ENCODE measurements around the gene DAZAP1.

DNA sequence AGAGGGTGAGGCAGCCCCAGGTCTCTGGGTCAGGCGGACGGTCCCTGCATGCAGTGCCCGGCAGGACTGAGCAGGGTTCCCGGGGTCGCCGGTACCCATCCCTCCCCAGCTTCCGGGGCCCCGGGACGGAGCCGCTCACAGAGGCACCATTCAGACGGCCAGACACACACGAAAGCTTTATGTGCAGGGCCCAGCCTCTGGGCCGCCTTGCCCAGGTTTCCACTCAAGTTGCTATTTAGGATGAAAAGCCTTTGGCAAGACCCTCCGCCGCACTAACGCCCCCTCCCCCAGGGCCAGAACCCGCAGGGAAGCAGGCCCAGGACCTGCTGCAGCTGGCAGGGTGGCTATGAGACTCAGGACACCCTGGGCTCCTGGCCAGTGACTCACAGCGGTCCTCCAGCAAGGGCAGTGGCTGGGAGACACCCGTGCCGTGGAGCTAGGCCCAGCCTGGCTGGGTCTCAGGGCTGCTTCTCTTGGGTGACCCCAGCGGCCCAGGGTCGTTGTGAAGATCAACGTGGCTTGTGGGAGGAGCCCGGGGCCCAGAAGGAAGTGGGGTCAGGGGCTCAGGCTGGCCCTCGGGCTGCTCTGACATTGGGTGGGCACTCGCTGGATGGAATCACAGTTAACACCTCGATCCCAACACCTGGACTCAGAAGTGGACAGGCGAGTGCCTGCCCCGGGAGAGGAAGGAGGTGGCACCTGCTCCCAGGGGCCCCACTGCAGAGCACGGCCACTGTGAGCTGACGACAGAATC, 66.8 kb downstream of the DAZAP1 start:
- no peak for TF ChIP-seq EZH2 (IDR thresholded peaks at IDR 0.05; ENCODE audit: borderline replicate concordance, low read depth, low read length, poor library complexity, severe bottlenecking)
- TF ChIP-seq, protein P1, sequence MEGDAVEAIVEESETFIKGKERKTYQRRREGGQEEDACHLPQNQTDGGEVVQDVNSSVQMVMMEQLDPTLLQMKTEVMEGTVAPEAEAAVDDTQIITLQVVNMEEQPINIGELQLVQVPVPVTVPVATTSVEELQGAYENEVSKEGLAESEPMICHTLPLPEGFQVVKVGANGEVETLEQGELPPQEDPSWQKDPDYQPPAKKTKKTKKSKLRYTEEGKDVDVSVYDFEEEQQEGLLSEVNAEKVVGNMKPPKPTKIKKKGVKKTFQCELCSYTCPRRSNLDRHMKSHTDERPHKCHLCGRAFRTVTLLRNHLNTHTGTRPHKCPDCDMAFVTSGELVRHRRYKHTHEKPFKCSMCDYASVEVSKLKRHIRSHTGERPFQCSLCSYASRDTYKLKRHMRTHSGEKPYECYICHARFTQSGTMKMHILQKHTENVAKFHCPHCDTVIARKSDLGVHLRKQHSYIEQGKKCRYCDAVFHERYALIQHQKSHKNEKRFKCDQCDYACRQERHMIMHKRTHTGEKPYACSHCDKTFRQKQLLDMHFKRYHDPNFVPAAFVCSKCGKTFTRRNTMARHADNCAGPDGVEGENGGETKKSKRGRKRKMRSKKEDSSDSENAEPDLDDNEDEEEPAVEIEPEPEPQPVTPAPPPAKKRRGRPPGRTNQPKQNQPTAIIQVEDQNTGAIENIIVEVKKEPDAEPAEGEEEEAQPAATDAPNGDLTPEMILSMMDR (conservative IDR thresholded peaks at IDR 0.05; ENCODE audit: low read depth, low read length), result no peak
